Mesendoderm (in vitro differentiated cells): ENCODE measurements around the gene MAST4.

Experiments used
- DNase-seq: peaks from one replicate; pipeline ENCODE4 v3.0.0; 2013
- H2AK5ac ChIP-seq: 2 replicates; pipeline ENCODE4 v1.6.1; 2013; ENCODE audit warnings: low read length, inconsistent platforms
- H2BK120ac ChIP-seq: 2 replicates; pipeline ENCODE4 v1.6.1; 2013; ENCODE audit warnings: low read depth, mild to moderate bottlenecking, low read length, moderate library complexity, mixed read lengths
- H2BK15ac ChIP-seq: replicated peaks from 2 replicates; pipeline ENCODE4 v1.6.1; 2013; ENCODE audit warnings: low read depth, mild to moderate bottlenecking, moderate library complexity
- H2BK5ac ChIP-seq: 2 replicates; pipeline ENCODE4 v1.6.1; 2013; ENCODE audit warnings: low read length, inconsistent platforms
- H3K18ac ChIP-seq: 2 replicates; pipeline ENCODE4 v1.6.1; 2013; ENCODE audit warnings: mild to moderate bottlenecking, low read length, mixed read lengths
- H3K23ac ChIP-seq: one replicate; pipeline ENCODE4 v1.6.1; 2013; ENCODE audit warnings: low read length
- H3K27ac ChIP-seq: 2 replicates; pipeline ENCODE4 v1.5.1; 2013; ENCODE audit warnings: low read depth, mild to moderate bottlenecking, inconsistent platforms, low read length, moderate library complexity
- H3K27me3 ChIP-seq: 2 replicates; pipeline ENCODE4 v1.6.1; 2013; ENCODE audit warnings: low read length, control low read depth, mild to moderate bottlenecking, inconsistent platforms; ENCODE audit not compliant: insufficient read depth, poor library complexity
- H3K36me3 ChIP-seq: 2 replicates; pipeline ENCODE4 v1.6.1; 2013; ENCODE audit warnings: low read length, inconsistent platforms; ENCODE audit not compliant: control insufficient read depth, insufficient read depth
- H3K4ac ChIP-seq: one replicate; pipeline ENCODE4 v1.6.1; 2013; ENCODE audit warnings: low read depth, mild to moderate bottlenecking, low read length, moderate library complexity
- H3K4me1 ChIP-seq: 2 replicates; pipeline ENCODE4 v1.6.1; 2013; ENCODE audit warnings: low read depth, low read length, inconsistent platforms; ENCODE audit not compliant: control insufficient read depth
- H3K4me2 ChIP-seq: 2 replicates; pipeline ENCODE4 v1.6.1; 2013; ENCODE audit warnings: low read length
- H3K4me3 ChIP-seq: 2 replicates; pipeline ENCODE4 v1.5.1; 2013; ENCODE audit warnings: mild to moderate bottlenecking, low read length
- H3K56ac ChIP-seq: one replicate; pipeline ENCODE4 v1.6.1; 2013; ENCODE audit warnings: low read length
- H3K79me1 ChIP-seq: 2 replicates; pipeline ENCODE4 v1.6.1; 2013; ENCODE audit warnings: low read length, inconsistent platforms
- H3K79me2 ChIP-seq: 2 replicates; pipeline ENCODE4 v1.6.1; 2013; ENCODE audit warnings: mild to moderate bottlenecking, low read length; ENCODE audit not compliant: control insufficient read depth, insufficient read depth
- H3K9ac ChIP-seq: 2 replicates; pipeline ENCODE4 v1.6.1; 2013; ENCODE audit warnings: low read length, inconsistent platforms
- H4K5ac ChIP-seq: one replicate; pipeline ENCODE4 v1.6.1; 2013; ENCODE audit warnings: low read length
- H4K8ac ChIP-seq: one replicate; pipeline ENCODE4 v1.6.1; 2013; ENCODE audit warnings: low read depth, mild to moderate bottlenecking, control low read depth, low read length, moderate library complexity
- WGBS: extraction: QIAGEN DNeasy Blood & Tissue Kit; methylation state at CpG from one replicate; pipeline ENCODE4 v1.1.7; 2013; ENCODE audit warnings: low lambda C conversion rate, missing lambda C conversion rate; ENCODE audit not compliant: insufficient coverage; ENCODE audit errors: extremely low coverage; 5-methylcytosine and 5-hydroxymethylcytosine counted together

MAST4 gene

GRCh38 chr5:67104859-67105258 is 508.7 kb downstream of the MAST4 start:
- Histone ChIP-seq H3K4me2 (no peak overlapping the region), H2BK5ac (no peak overlapping the region), H2BK15ac (no peak overlapping the region), H2AK5ac (no peak overlapping the region), H3K23ac (no peak overlapping the region), H3K79me1 (no peaks in the 10 kb centered on the region), H2BK120ac (no peak overlapping the region), H3K9ac (no peak overlapping the region), H3K79me2 (no peaks in the 10 kb centered on the region), H3K27me3 (no peaks in the 10 kb centered on the region), H3K4me1 (no peaks in the 10 kb centered on the region), H3K4ac (no peak overlapping the region), H3K27ac (no peak overlapping the region), H3K36me3 (no peaks in the 10 kb centered on the region), H3K4me3 (no peak overlapping the region), H3K56ac (no peak overlapping the region), H4K5ac (no peak overlapping the region), H3K18ac (no peak overlapping the region), H4K8ac (no peak overlapping the region)
- DNase-seq = no peak
- no CpG with 5 or more reads among the region's 1 CpG for WGBS

- no peak for DNase-seq
- Histone ChIP-seq H3K23ac (no peak overlapping the region), H3K4me2 (no peak overlapping the region), H3K79me1 (no peaks in the 10 kb centered on the region), H3K79me2 (no peaks in the 10 kb centered on the region), H3K27ac (no peak overlapping the region), H3K36me3 (no peaks in the 10 kb centered on the region), H2BK5ac (no peak overlapping the region), H3K9ac (no peak overlapping the region), H4K8ac (no peak overlapping the region), H3K56ac (no peak overlapping the region), H3K18ac (no peak overlapping the region), H2BK15ac (no peak overlapping the region), H2BK120ac (no peak overlapping the region), H2AK5ac (no peak overlapping the region), H3K4me1 (no peaks in the 10 kb centered on the region), H3K27me3 (no peaks in the 10 kb centered on the region), H4K5ac (no peak overlapping the region), H3K4me3 (no peak overlapping the region), H3K4ac (no peak overlapping the region)
- no CpG with 5 or more reads among the region's 3 CpGs for WGBS
Observed at GRCh38 chr5:67105270-67105669, 509.1 kb downstream of the MAST4 start.

DNA sequence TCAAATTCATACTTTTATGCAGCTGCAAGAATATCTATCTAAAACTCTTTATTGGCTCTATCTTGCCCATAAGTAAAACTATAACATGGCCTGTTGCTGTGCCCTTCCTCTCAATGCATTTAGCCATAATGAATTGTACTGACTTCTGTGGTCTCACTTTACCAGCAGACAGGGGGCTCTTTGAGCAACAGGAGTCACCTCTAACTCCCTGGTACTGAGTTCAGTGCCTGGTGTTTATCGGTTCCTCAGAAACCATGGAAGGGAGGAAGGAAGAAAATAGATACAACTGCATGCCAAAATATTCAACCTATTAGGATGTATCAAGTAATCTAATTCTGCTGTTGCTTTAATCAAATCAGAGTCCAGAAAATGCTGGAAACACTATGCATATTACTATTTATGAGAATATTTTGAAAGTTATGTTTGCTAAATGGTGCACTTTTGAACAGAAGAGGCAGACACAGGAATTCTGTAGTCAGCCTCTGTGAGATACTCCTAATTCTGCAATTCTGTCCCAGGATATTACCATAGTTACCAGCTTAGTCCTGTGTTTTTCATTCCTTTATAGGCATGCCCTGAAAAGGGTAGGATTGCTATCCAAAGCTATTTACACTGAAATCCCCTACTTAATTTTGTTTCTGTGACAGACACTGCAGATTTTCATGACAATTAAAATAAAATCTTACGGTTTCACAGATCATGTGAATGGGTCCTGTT is 510.6 kb downstream of the MAST4 start:
- Histone ChIP-seq H3K79me1 (no peaks in the 10 kb centered on the region), H3K4me1 (no peaks in the 10 kb centered on the region), H3K79me2 (no peaks in the 10 kb centered on the region), H3K56ac (no peak overlapping the region), H3K4ac (no peak overlapping the region), H3K18ac (no peak overlapping the region), H3K23ac (no peak overlapping the region), H4K8ac (no peak overlapping the region), H3K4me2 (no peak overlapping the region), H2BK5ac (no peak overlapping the region), H3K9ac (no peak overlapping the region), H2AK5ac (no peak overlapping the region), H3K4me3 (no peak overlapping the region), H4K5ac (no peak overlapping the region), H3K27ac (no peak overlapping the region), H2BK120ac (no peak overlapping the region), H3K27me3 (no peaks in the 10 kb centered on the region), H3K36me3 (no peaks in the 10 kb centered on the region), H2BK15ac (no peak overlapping the region)
- WGBS = no CpG with 5 or more reads among the region's 2 CpGs
- no peak for DNase-seq

GRCh38 chr5:67111779-67112178 is 515.6 kb downstream of the MAST4 start:
- Histone ChIP-seq H3K27ac (no peak overlapping the region), H3K27me3 (no peaks in the 10 kb centered on the region), H2BK5ac (no peak overlapping the region), H3K23ac (no peak overlapping the region), H3K4me2 (no peak overlapping the region), H2BK15ac (no peak overlapping the region), H3K4me3 (no peak overlapping the region), H3K18ac (no peak overlapping the region), H4K5ac (no peak overlapping the region), H2BK120ac (no peak overlapping the region), H3K56ac (no peak overlapping the region), H4K8ac (no peak overlapping the region), H3K36me3 (peaks cover 1% of the 10 kb centered on the region), H3K4ac (no peak overlapping the region), H3K9ac (no peak overlapping the region), H3K4me1 (no peaks in the 10 kb centered on the region), H2AK5ac (no peak overlapping the region), H3K79me2 (no peaks in the 10 kb centered on the region), H3K79me1 (no peaks in the 10 kb centered on the region)
- DNase-seq = no peak
- no CpG with 5 or more reads among the region's 1 CpG for WGBS

DNA sequence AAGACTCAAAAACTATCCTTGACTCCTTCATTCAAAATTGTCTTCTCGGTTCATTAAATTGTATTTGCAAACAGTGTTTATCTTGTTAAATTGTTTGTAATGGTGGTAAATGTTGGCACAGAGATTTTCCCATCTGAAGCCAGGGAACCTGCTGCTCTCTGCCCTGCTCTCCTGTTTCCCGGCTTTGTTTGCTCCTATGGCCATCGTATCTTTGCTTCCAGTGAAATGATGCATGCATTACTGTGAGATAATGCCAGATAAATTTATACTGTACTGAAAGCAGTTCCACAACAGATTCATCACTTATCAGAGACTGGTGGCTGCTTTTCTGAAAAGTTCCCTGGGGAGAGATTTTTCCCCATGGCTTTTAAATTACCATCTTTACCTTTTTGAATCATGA is 519.1 kb downstream of the MAST4 start:
- H3K4ac ChIP-seq = no peak overlapping the region
- no peak overlapping the region for H3K56ac ChIP-seq
- H3K4me2 ChIP-seq = no peak overlapping the region
- H3K27ac ChIP-seq = no peak overlapping the region
- H3K9ac ChIP-seq = no peak overlapping the region
- no peak overlapping the region for H2BK15ac ChIP-seq
- no peaks in the 10 kb centered on the region for H3K4me1 ChIP-seq
- no CpG with 5 or more reads among the region's 3 CpGs for WGBS
- H2AK5ac ChIP-seq = no peak overlapping the region
- DNase-seq = no peak
- H3K79me1 ChIP-seq = no peaks in the 10 kb centered on the region
- H3K27me3 ChIP-seq = no peaks in the 10 kb centered on the region
- H2BK120ac ChIP-seq = no peak overlapping the region
- no peaks in the 10 kb centered on the region for H3K79me2 ChIP-seq
- no peak overlapping the region for H2BK5ac ChIP-seq
- H3K23ac ChIP-seq = no peak overlapping the region
- H3K18ac ChIP-seq = no peak overlapping the region
- no peak overlapping the region for H4K5ac ChIP-seq
- no peak overlapping the region for H4K8ac ChIP-seq
- no peak overlapping the region for H3K4me3 ChIP-seq
- peaks cover 1% of the 10 kb centered on the region for H3K36me3 ChIP-seq

DNA sequence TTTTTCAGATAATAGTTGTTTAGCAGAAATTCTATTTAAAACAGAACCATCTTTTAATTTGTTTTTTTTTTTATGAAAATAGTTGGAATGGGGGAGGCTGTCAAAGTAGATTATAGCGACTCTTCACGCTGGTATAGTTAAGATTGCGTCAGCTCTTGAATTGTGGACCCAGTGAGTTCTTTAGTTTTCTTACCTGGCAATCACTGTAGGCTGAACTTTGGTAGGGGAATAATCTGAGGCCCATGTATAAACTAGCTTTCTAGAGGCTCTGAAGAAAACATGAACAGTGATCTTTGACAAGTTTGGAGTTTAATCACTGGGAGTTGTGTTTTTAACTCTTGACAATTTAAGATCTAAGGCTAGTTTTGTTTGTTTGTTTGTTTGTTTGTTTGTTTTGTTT is 519.6 kb downstream of the MAST4 start:
- Histone ChIP-seq H3K4me3 (no peak overlapping the region), H3K79me1 (no peaks in the 10 kb centered on the region), H3K18ac (no peak overlapping the region), H3K36me3 (peaks cover 1% of the 10 kb centered on the region), H2AK5ac (no peak overlapping the region), H3K4ac (no peak overlapping the region), H4K8ac (no peak overlapping the region), H3K79me2 (no peaks in the 10 kb centered on the region), H3K4me2 (no peak overlapping the region), H4K5ac (no peak overlapping the region), H3K4me1 (no peaks in the 10 kb centered on the region), H3K23ac (no peak overlapping the region), H2BK15ac (no peak overlapping the region), H2BK120ac (no peak overlapping the region), H3K27me3 (no peaks in the 10 kb centered on the region), H3K9ac (no peak overlapping the region), H2BK5ac (no peak overlapping the region), H3K56ac (no peak overlapping the region), H3K27ac (no peak overlapping the region)
- no peak for DNase-seq
- no CpG with 5 or more reads among the region's 3 CpGs for WGBS
